IPS-15b (cell line): ENCODE results near the gene TRAF3IP1.
A peak's percentile ranks its signal among the peaks of the same experiment; 100 is the strongest.
"Not testable (repeated sequence)": the region's sequence is repeated elsewhere in the genome, so short reads cannot be mapped to it uniquely, and the experiment has no call there.

Experiments used
- H3K27me3 ChIP-seq: one replicate; pipeline ENCODE4 v1.6.1; 2013; ENCODE audit warnings: low read length; ENCODE audit not compliant: control insufficient read depth, insufficient read depth
- H3K36me3 ChIP-seq: one replicate; pipeline ENCODE4 v1.6.1; 2013; ENCODE audit warnings: low read length; ENCODE audit not compliant: control insufficient read depth, insufficient read depth
- H3K4me1 ChIP-seq: one replicate; pipeline ENCODE4 v1.6.1; 2013; ENCODE audit warnings: mild to moderate bottlenecking, low read length; ENCODE audit not compliant: control insufficient read depth, insufficient read depth
- H3K4me3 ChIP-seq: one replicate; pipeline ENCODE4 v1.5.1; 2013; ENCODE audit warnings: low read depth, low read length
- H3K9ac ChIP-seq: one replicate; pipeline ENCODE4 v1.6.1; 2013; ENCODE audit warnings: low read depth, mild to moderate bottlenecking, low read length
- H3K9me3 ChIP-seq: one replicate; pipeline ENCODE4 v1.6.1; 2013; ENCODE audit warnings: mild to moderate bottlenecking, low read length; ENCODE audit not compliant: control insufficient read depth, insufficient read depth

TRAF3IP1 gene

GRCh38 chr2:238304116-238304515 is 16.2 kb upstream of the TRAF3IP1 start:
- no peak overlapping the region for H3K4me3 ChIP-seq
- H3K27me3 ChIP-seq: no peaks in the 10 kb centered on the region
- H3K9ac ChIP-seq: no peak overlapping the region
- H3K36me3 ChIP-seq: no peaks in the 10 kb centered on the region
- no peaks in the 10 kb centered on the region for H3K9me3 ChIP-seq
- peaks cover 2% of the 10 kb centered on the region for H3K4me1 ChIP-seq

- no peaks in the 10 kb centered on the region for H3K27me3 ChIP-seq
- no peak overlapping the region for H3K9ac ChIP-seq
- H3K4me3 ChIP-seq: no peak overlapping the region
- no peaks in the 10 kb centered on the region for H3K36me3 ChIP-seq
- no peaks in the 10 kb centered on the region for H3K9me3 ChIP-seq
- peaks cover 2% of the 10 kb centered on the region for H3K4me1 ChIP-seq
These were observed 15.0 kb upstream of the TRAF3IP1 start for GRCh38 chr2:238305092-238305862.

- no peak overlapping the region for H3K9ac ChIP-seq
- no peaks in the 10 kb centered on the region for H3K27me3 ChIP-seq
- H3K9me3 ChIP-seq: no peaks in the 10 kb centered on the region
- H3K36me3 ChIP-seq: no peaks in the 10 kb centered on the region
- no peak overlapping the region for H3K4me3 ChIP-seq
- peaks cover 2% of the 10 kb centered on the region for H3K4me1 ChIP-seq
These were observed 14.2 kb upstream of the TRAF3IP1 start for GRCh38 chr2:238305965-238306671.

GRCh38 chr2:238306672-238306998 is 13.7 kb upstream of the TRAF3IP1 start:
- peaks cover 2% of the 10 kb centered on the region for H3K4me1 ChIP-seq
- H3K27me3 ChIP-seq: no peaks in the 10 kb centered on the region
- no peak overlapping the region for H3K4me3 ChIP-seq
- H3K9me3 ChIP-seq: no peaks in the 10 kb centered on the region
- H3K9ac ChIP-seq: no peak overlapping the region
- H3K36me3 ChIP-seq: no peaks in the 10 kb centered on the region

- Histone ChIP-seq H3K27me3 (no peaks in the 10 kb centered on the region), H3K4me1 (peaks cover 2% of the 10 kb centered on the region), H3K4me3 (no peak overlapping the region), H3K9ac (no peak overlapping the region), H3K9me3 (no peaks in the 10 kb centered on the region), H3K36me3 (no peaks in the 10 kb centered on the region)
These were observed 12.1 kb upstream of the TRAF3IP1 start for GRCh38 chr2:238308177-238308576.

- not testable (repeated sequence) for H3K9me3 ChIP-seq, H3K4me3 ChIP-seq, H3K27me3 ChIP-seq, H3K4me1 ChIP-seq, H3K9ac ChIP-seq, H3K36me3 ChIP-seq
These were observed 9.6 kb upstream of the TRAF3IP1 start for GRCh38 chr2:238310721-238311120.

- no peaks in the 10 kb centered on the region for H3K36me3 ChIP-seq
- H3K4me3 ChIP-seq: no peak overlapping the region
- no peaks in the 10 kb centered on the region for H3K9me3 ChIP-seq
- H3K4me1 ChIP-seq: no peaks in the 10 kb centered on the region
- H3K9ac ChIP-seq: no peak overlapping the region
- H3K27me3 ChIP-seq: no peaks in the 10 kb centered on the region
These were observed 6.9 kb upstream of the TRAF3IP1 start for GRCh38 chr2:238313289-238313990.

GRCh38 chr2:238313991-238314350 is 6.3 kb upstream of the TRAF3IP1 start:
- Histone ChIP-seq H3K4me1 (no peaks in the 10 kb centered on the region), H3K9me3 (no peaks in the 10 kb centered on the region), H3K36me3 (no peaks in the 10 kb centered on the region), H3K27me3 (no peaks in the 10 kb centered on the region), H3K9ac (no peak overlapping the region), H3K4me3 (no peak overlapping the region)

- H3K9me3 ChIP-seq: no peaks in the 10 kb centered on the region
- H3K36me3 ChIP-seq: peaks cover 2% of the 10 kb centered on the region
- H3K9ac ChIP-seq: no peak overlapping the region
- H3K4me1 ChIP-seq: no peaks in the 10 kb centered on the region
- H3K4me3 ChIP-seq: no peak overlapping the region
- H3K27me3 ChIP-seq: no peaks in the 10 kb centered on the region
These were observed 5.7 kb upstream of the TRAF3IP1 start for GRCh38 chr2:238314576-238314975.

- Histone ChIP-seq H3K4me3 (no peak overlapping the region), H3K9ac (no peak overlapping the region), H3K36me3 (peaks cover 2% of the 10 kb centered on the region), H3K27me3 (no peaks in the 10 kb centered on the region), H3K9me3 (no peaks in the 10 kb centered on the region), H3K4me1 (no peaks in the 10 kb centered on the region)
These were observed 5.2 kb upstream of the TRAF3IP1 start for GRCh38 chr2:238315031-238315595.

GRCh38 chr2:238320648-238321281 is 447 bp downstream of the TRAF3IP1 start:
- H3K9ac ChIP-seq: peak overlapping the region; percentile 37
- H3K4me3 ChIP-seq: peak overlapping the region; percentile 66
- no peaks in the 10 kb centered on the region for H3K27me3 ChIP-seq
- no peaks in the 10 kb centered on the region for H3K9me3 ChIP-seq
- H3K36me3 ChIP-seq: peaks cover 5% of the 10 kb centered on the region
- H3K4me1 ChIP-seq: peaks cover 7% of the 10 kb centered on the region
